Stimulated activated naive CD4-positive, alpha-beta T cell treated with Interleukin-2 at 50 U/mL for 16 hours (primary cell): ENCODE results near the gene LAIR2.
A peak's percentile ranks its signal among the peaks of the same experiment; 100 is the strongest.
"Not testable (repeated sequence)": the region's sequence is repeated elsewhere in the genome, so short reads cannot be mapped to it uniquely, and the experiment has no call there.

Experiments
- DNase-seq: peaks from one replicate; lab custom pipeline; 2025; lab: John Stamatoyannopoulos, UW

LAIR2 gene

GRCh38 chr19:54464630-54465425 is 37.8 kb upstream of the LAIR2 start:
- DNase-seq, result peak; percentile 77

- DNase-seq, result no peak
Measured at GRCh38 chr19:54465426-54466109, 37.1 kb upstream of the LAIR2 start.

GRCh38 chr19:54466110-54466480 is 36.5 kb upstream of the LAIR2 start:
- not testable (repeated sequence) for DNase-seq

- DNase-seq, result no peak
Measured at GRCh38 chr19:54469496-54469934, 33.1 kb upstream of the LAIR2 start.

GRCh38 chr19:54470276-54470887 is 32.2 kb upstream of the LAIR2 start:
- no peak for DNase-seq

- no peak for DNase-seq
Measured at GRCh38 chr19:54470991-54471782, 31.4 kb upstream of the LAIR2 start.

GRCh38 chr19:54473071-54473891 is 29.4 kb upstream of the LAIR2 start, which contains the start of gene CDC42EP5:
CDC42EP5 (minus strand) TSS chr19:54473296; CDS start chr19:54465547, 7,749 bp downstream.
- no peak for DNase-seq

GRCh38 chr19:54473892-54474372 is 28.7 kb upstream of the LAIR2 start:
- DNase-seq, result no peak

- no peak for DNase-seq
Measured at GRCh38 chr19:54475706-54476105, 26.9 kb upstream of the LAIR2 start.

GRCh38 chr19:54477650-54478049 is 25.0 kb upstream of the LAIR2 start:
- no peak for DNase-seq

GRCh38 chr19:54478677-54479266 is 23.9 kb upstream of the LAIR2 start:
- no peak for DNase-seq

- no peak for DNase-seq
Measured at GRCh38 chr19:54480051-54480450, 22.6 kb upstream of the LAIR2 start.

GRCh38 chr19:54481326-54481930 is 21.2 kb upstream of the LAIR2 start:
- DNase-seq, result no peak

- no peak for DNase-seq
Measured at GRCh38 chr19:54482889-54483288, 19.7 kb upstream of the LAIR2 start.

- DNase-seq, result no peak
Measured at GRCh38 chr19:54484451-54484850, 18.2 kb upstream of the LAIR2 start.

- no peak for DNase-seq
Measured at GRCh38 chr19:54485851-54486250, 16.8 kb upstream of the LAIR2 start.

- DNase-seq, result no peak
Measured at GRCh38 chr19:54489341-54489740, 13.3 kb upstream of the LAIR2 start.

- no peak for DNase-seq
Measured at GRCh38 chr19:54489766-54490165, 12.9 kb upstream of the LAIR2 start.

GRCh38 chr19:54492568-54492967 is 10.1 kb upstream of the LAIR2 start:
- DNase-seq, result no peak

- not testable (repeated sequence) for DNase-seq
Measured at GRCh38 chr19:54493056-54493455, 9.6 kb upstream of the LAIR2 start.
